Endothelial cell of umbilical vein (primary cell): ENCODE results near the gene ABCD1. TPM values are rescaled to one million over a fixed set of nuclear protein-coding genes. Genes with fewer than 3 reads are reported as not detected.

Experiments used
- BruUV-seq: library from RNA; stranded (reverse); fragments of 400-500 nt; replicated peaks from 2 replicates; lab custom pipeline; 2021; lab: Mats Ljungman, UMichigan
- CTCF ChIA-PET: fragments of 300-600, 350-600 bp; sonication (Branson Sonifier 250); formaldehyde crosslinking; loops from one replicate; lab custom pipeline; 2021; ENCODE audit warnings: antibody characterized with exemption, inconsistent platforms; lab: Charles Lee
- POLR2A ChIA-PET: fragments of 300-600, 350-600 bp; sonication (Branson Sonifier 250); formaldehyde crosslinking; loops from one replicate; lab custom pipeline; 2021; ENCODE audit warnings: antibody characterized with exemption, inconsistent platforms; lab: Charles Lee
- DNase-seq: peaks from one replicate; pipeline ENCODE4 v3.0.0-alpha.2; 2011; ENCODE audit warnings: low read depth, low spot score
- FAIRE-seq: peaks from 2 replicates; lab custom pipeline; 2011; peaks lifted over from hg19 to GRCh38; lab: Jason Lieb, UNC
- H2AFZ ChIP-seq: 2 replicates; pipeline ENCODE4 v1.6.0; 2012; ENCODE audit warnings: low read depth, low read length, control low read depth, inconsistent platforms
- H3K27ac ChIP-seq: 2 replicates; pipeline ENCODE4 v1.5.1; 2011; ENCODE audit warnings: low read depth, mild to moderate bottlenecking, control low read depth, low read length, moderate library complexity; ENCODE audit not compliant: insufficient read depth
- H3K27me3 ChIP-seq, 2 experiments: 2 replicates each; pipeline versions ENCODE4 v1.6.0 to v1.6.1; 2011; ENCODE audit warnings: low read length in 2 of 2, mixed read lengths in 1 of 2; ENCODE audit not compliant: control insufficient read depth in 2 of 2, insufficient read depth in 2 of 2
- H3K36me3 ChIP-seq, 2 experiments: 2 replicates in 1 of 2; 3 replicates in 1 of 2; pipeline ENCODE4 v1.5.1; 2011; ENCODE audit warnings: low read length in 2 of 2, mild to moderate bottlenecking in 1 of 2, moderate library complexity in 1 of 2; ENCODE audit not compliant: control insufficient read depth in 2 of 2, insufficient read depth in 2 of 2; ENCODE audit errors: extremely low read depth in 1 of 2
- H3K4me1 ChIP-seq: 3 replicates; pipeline ENCODE4 v1.5.1; 2011; ENCODE audit warnings: mild to moderate bottlenecking, low read length; ENCODE audit not compliant: control insufficient read depth, insufficient read depth; ENCODE audit errors: extremely low read depth
- H3K4me2 ChIP-seq: 2 replicates; pipeline ENCODE4 v1.6.1; 2011; ENCODE audit warnings: low read length, control low read depth, mixed read lengths; ENCODE audit not compliant: insufficient read depth
- H3K4me3 ChIP-seq, 3 experiments: fragments of 200-600 bp in 1 of 3; sonication (generic), shearing (Covaris generic) in 1 of 3; replicated peaks in 1 of 3; 2 replicates each; pipeline ENCODE4 v1.5.1; 2011 to 2016; ENCODE audit warnings: control low read depth in 3 of 3, low read length in 3 of 3, mild to moderate bottlenecking in 2 of 3, inconsistent platforms in 1 of 3, low read depth in 1 of 3, moderate library complexity in 1 of 3; ENCODE audit not compliant: insufficient read depth in 1 of 3
- H3K79me2 ChIP-seq: 2 replicates; pipeline ENCODE4 v1.6.0; 2012; ENCODE audit warnings: low read length, inconsistent platforms; ENCODE audit not compliant: control insufficient read depth, insufficient read depth
- H3K9ac ChIP-seq: replicated peaks from 2 replicates; pipeline ENCODE3; 2011; ENCODE audit warnings: low read length, control low read depth; ENCODE audit not compliant: insufficient read depth; ENCODE audit errors: extremely low read depth
- H3K9me1 ChIP-seq: replicated peaks from 3 replicates; pipeline ENCODE4 v1.6.0; 2011; ENCODE audit warnings: mild to moderate bottlenecking, low read length; ENCODE audit not compliant: control insufficient read depth, insufficient read depth; ENCODE audit errors: extremely low read depth
- H3K9me3 ChIP-seq: replicated peaks from 2 replicates; pipeline ENCODE4 v1.5.1; 2012; ENCODE audit warnings: low read length, inconsistent platforms; ENCODE audit not compliant: control insufficient read depth, insufficient read depth
- H4K20me1 ChIP-seq: replicated peaks from 2 replicates; pipeline ENCODE3; 2011; ENCODE audit warnings: mild to moderate bottlenecking, low read length; ENCODE audit not compliant: control insufficient read depth, insufficient read depth; ENCODE audit errors: extremely low read depth
- EZH2 ChIP-seq: IDR thresholded peaks from 2 replicates; pipeline ENCODE4 v1.6.1; 2012; ENCODE audit warnings: borderline replicate concordance, low read depth, mild to moderate bottlenecking, moderate library complexity, low read length, inconsistent platforms; ENCODE audit not compliant: severe bottlenecking
- FOS ChIP-seq: IDR thresholded peaks from 2 replicates; pipeline ENCODE4 v1.6.1; 2011; ENCODE audit warnings: mild to moderate bottlenecking, low read length, moderate library complexity, borderline replicate concordance; ENCODE audit not compliant: insufficient read depth
- GATA2 ChIP-seq: IDR thresholded peaks from 2 replicates; pipeline ENCODE4 v1.7.0; 2011; ENCODE audit warnings: low read depth, mild to moderate bottlenecking, moderate library complexity, mixed read lengths, low read length; ENCODE audit not compliant: insufficient read length, insufficient read depth
- JUN ChIP-seq: IDR thresholded peaks from 2 replicates; pipeline ENCODE4 v1.6.1; 2011; ENCODE audit warnings: borderline replicate concordance, low read depth; ENCODE audit not compliant: insufficient read length, insufficient read depth
- MYC ChIP-seq: IDR thresholded peaks from one replicate; pipeline ENCODE4 v1.6.1; 2011; ENCODE audit warnings: mild to moderate bottlenecking, low read depth, low read length
- POLR2A ChIP-seq: IDR thresholded peaks from 2 replicates; pipeline ENCODE4 v1.6.1; 2012; ENCODE audit warnings: low read depth, mild to moderate bottlenecking, control low read depth, low read length
- POLR2AphosphoS5 ChIP-seq: IDR thresholded peaks from 2 replicates; pipeline ENCODE4 v1.6.1; 2012; ENCODE audit warnings: low read depth, mild to moderate bottlenecking, control low read depth, low read length, moderate library complexity; ENCODE audit not compliant: insufficient read depth
- dilution Hi-C: fragments of 300-500 bp; cut with MboI; formaldehyde crosslinking; loops from one replicate; pipeline ENCODE4 v1.15.0; 2019; ENCODE audit warnings: low sequenced_read_pairs; ENCODE audit not compliant: extremely low pct_ligation_motif_present
- intact Hi-C: fragments of 100-400 bp; cut with micrococcal nuclease; formaldehyde crosslinking; loops from one replicate; pipeline ENCODE4 v1.10.0; 2022
- polyA plus RNA-seq, 4 experiments: library from polyadenylated mRNA; depleted of rRNA in 3 of 4; stranded (reverse) in 3 of 4; unstranded in 1 of 4; fragments of >200 nt; gene quantifications; 2 replicates each; pipeline versions ENCODE4 v1.2.1 to v1.2.3, GENCODE V29; 2011 to 2012; ENCODE audit warnings: missing spikeins in 1 of 4
- total RNA-seq: library from RNA; stranded (reverse); gene quantifications from 2 replicates; pipeline ENCODE4 v1.2.3, GENCODE V29; 2021
- TF ChIP-seq, protein P1 (sequence below): IDR thresholded peaks from 2 replicates; pipeline ENCODE4 v1.6.1; 2011; ENCODE audit not compliant: insufficient read depth, insufficient read length
- TF ChIP-seq, protein P2 (sequence below), 2 donors: IDR thresholded peaks; 1 replicate in 1 of 2; 2 replicates in 1 of 2; pipeline ENCODE4 v1.5.1; 2011; ENCODE audit warnings: low read length in 2 of 2, mild to moderate bottlenecking in 2 of 2, moderate library complexity in 2 of 2, control low read depth in 1 of 2, inconsistent platforms in 1 of 2, low read depth in 1 of 2; ENCODE audit not compliant: insufficient read depth in 1 of 2; ENCODE audit errors: extremely low read depth in 1 of 2

Gene ABCD1
- total and polyA plus RNA-seq, 2 donors (not counting 3 experiments of a cell fraction or from before 2014, with no cell fraction given): 9.1 to 12.9 TPM

DNA sequence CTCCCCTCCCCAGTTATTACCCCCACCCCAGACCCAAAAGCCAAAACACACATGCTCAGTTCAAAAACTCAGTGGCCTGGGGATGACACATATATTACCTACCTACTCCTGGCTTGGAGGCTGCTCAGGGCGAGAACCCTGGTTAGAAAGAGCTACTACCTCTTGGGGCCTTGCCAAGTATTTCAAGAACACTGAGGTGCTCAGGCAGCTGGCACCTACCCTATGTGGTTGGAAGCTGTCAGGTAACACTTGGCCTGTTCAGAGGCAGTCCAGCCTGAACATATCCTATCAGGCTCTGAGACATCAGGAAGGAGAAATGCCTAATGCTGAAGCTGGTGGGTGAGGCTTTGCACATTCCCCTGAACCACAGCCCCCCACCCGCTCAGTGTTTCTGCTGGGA lies 5.4 kb upstream of the ABCD1 start:
- ChIA-PET POLR2A (no interaction called here), CTCF (no interaction called here)
- no peak overlapping the region for H3K9ac ChIP-seq
- dilution Hi-C loops: no loop called here
- TF ChIP-seq, protein P1, sequence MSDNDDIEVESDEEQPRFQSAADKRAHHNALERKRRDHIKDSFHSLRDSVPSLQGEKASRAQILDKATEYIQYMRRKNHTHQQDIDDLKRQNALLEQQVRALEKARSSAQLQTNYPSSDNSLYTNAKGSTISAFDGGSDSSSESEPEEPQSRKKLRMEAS: no peak
- no peak for TF ChIP-seq GATA2
- TF ChIP-seq POLR2A: no peak
- TF ChIP-seq EZH2: no peak
- TF ChIP-seq FOS: no peak
- TF ChIP-seq, protein P2, sequence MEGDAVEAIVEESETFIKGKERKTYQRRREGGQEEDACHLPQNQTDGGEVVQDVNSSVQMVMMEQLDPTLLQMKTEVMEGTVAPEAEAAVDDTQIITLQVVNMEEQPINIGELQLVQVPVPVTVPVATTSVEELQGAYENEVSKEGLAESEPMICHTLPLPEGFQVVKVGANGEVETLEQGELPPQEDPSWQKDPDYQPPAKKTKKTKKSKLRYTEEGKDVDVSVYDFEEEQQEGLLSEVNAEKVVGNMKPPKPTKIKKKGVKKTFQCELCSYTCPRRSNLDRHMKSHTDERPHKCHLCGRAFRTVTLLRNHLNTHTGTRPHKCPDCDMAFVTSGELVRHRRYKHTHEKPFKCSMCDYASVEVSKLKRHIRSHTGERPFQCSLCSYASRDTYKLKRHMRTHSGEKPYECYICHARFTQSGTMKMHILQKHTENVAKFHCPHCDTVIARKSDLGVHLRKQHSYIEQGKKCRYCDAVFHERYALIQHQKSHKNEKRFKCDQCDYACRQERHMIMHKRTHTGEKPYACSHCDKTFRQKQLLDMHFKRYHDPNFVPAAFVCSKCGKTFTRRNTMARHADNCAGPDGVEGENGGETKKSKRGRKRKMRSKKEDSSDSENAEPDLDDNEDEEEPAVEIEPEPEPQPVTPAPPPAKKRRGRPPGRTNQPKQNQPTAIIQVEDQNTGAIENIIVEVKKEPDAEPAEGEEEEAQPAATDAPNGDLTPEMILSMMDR (IDR thresholded peaks at IDR 0.05; ENCODE audit: extremely low read depth in 1 of 2, insufficient read depth in 1 of 2, low read depth in 1 of 2, low read length in 2 of 2): no peak
- TF ChIP-seq JUN: no peak
- no peak for TF ChIP-seq MYC
- no peak for TF ChIP-seq POLR2AphosphoS5
- no peaks in the 10 kb centered on the region for H3K27me3 ChIP-seq
- intact Hi-C loops: no loop called here
- H3K4me1 ChIP-seq: peaks cover 11% of the 10 kb centered on the region
- H4K20me1 ChIP-seq: no peaks in the 10 kb centered on the region
- no peak overlapping the region for H3K27ac ChIP-seq
- H2AFZ ChIP-seq: no peak overlapping the region
- no peak overlapping the region for H3K4me2 ChIP-seq
- no peaks in the 10 kb centered on the region for H3K9me1 ChIP-seq
- no TSS peak for BruUV-seq
- no peaks in the 10 kb centered on the region for H3K9me3 ChIP-seq
- no peak for DNase-seq
- peaks cover 46% of the 10 kb centered on the region for H3K79me2 ChIP-seq
- H3K4me3 ChIP-seq: no peak overlapping the region
- peaks cover 12 to 21% of the 10 kb centered on the region in 2 experiments for H3K36me3 ChIP-seq
- FAIRE-seq: no peak
